LoVo (cell line): ENCODE results near the gene BTBD2.

Source experiments
- DNase-seq: peaks from one replicate; pipeline ENCODE4 v3.0.0-alpha.2; 2016; ENCODE audit warnings: low spot score

BTBD2 gene

GRCh38 chr19:1959928-1960589, 55.5 kb downstream of the BTBD2 start:
- DNase-seq = no peak

- DNase-seq = no peak
Measured at GRCh38 chr19:1957562-1958248, 57.8 kb downstream of the BTBD2 start.

- no peak for DNase-seq
Measured at GRCh38 chr19:1956868-1957492, 58.5 kb downstream of the BTBD2 start.

- DNase-seq = no peak
Measured at GRCh38 chr19:1956122-1956494, 59.4 kb downstream of the BTBD2 start.

- DNase-seq = no peak
Measured at GRCh38 chr19:1955171-1956121, 60.1 kb downstream of the BTBD2 start.

GRCh38 chr19:1954532-1954933, 61.0 kb downstream of the BTBD2 start:
- DNase-seq = no peak

GRCh38 chr19:1953441-1954094, 61.9 kb downstream of the BTBD2 start:
- DNase-seq = no peak

GRCh38 chr19:1953037-1953436, 62.5 kb downstream of the BTBD2 start:
- no peak for DNase-seq

GRCh38 chr19:1952635-1953034, 62.9 kb downstream of the BTBD2 start:
- no peak for DNase-seq

GRCh38 chr19:1950640-1951039, 64.9 kb downstream of the BTBD2 start:
- no peak for DNase-seq

GRCh38 chr19:1949304-1950101, 66.0 kb downstream of the BTBD2 start:
- no peak for DNase-seq

GRCh38 chr19:1947651-1948209, 67.8 kb downstream of the BTBD2 start:
- no peak for DNase-seq

- peak; percentile 17 for DNase-seq
Measured at GRCh38 chr19:1945899-1946298, 69.6 kb downstream of the BTBD2 start.

GRCh38 chr19:1944916-1945561, 70.5 kb downstream of the BTBD2 start:
- DNase-seq = no peak

GRCh38 chr19:1944088-1944915, 71.2 kb downstream of the BTBD2 start:
- no peak for DNase-seq

- no peak for DNase-seq
Measured at GRCh38 chr19:1943661-1944087, 71.8 kb downstream of the BTBD2 start.

- DNase-seq = no peak
Measured at GRCh38 chr19:1942934-1943555, 72.5 kb downstream of the BTBD2 start.

- DNase-seq = peak; percentile 44
Measured at GRCh38 chr19:1942078-1942933, 73.2 kb downstream of the BTBD2 start.
